GM21381 (cell line): ENCODE data around the gene ITPK1.

Source experiments
- ATAC-seq: cut with Tn5 transposase; IDR thresholded peaks from one replicate; pipeline ENCODE4 v1.9.1; 2021; ENCODE audit warnings: mild to moderate bottlenecking, moderate library complexity; ENCODE audit not compliant: unreplicated experiment

The ITPK1 gene

DNA sequence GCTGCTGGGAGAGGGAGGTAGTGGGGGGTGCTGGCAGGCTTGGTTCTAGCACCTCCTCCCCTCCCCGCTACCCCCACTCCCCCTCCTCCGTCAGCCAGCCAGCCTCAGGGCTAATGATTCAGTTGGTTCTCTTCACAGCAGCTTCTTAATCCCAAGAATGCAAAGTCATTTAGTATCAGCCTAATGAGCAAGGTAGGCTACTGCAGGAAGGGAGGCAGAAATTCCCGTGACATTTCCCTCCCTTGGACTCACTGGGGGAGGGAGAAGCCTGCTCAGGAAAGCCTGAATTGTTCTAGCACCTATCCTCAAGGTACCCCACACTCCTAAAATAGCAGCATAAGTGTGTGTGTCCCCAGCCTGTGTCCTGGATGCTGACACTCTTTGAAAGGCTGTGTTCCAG lies 29.8 kb downstream of the ITPK1 start:
- no peak for ATAC-seq

DNA sequence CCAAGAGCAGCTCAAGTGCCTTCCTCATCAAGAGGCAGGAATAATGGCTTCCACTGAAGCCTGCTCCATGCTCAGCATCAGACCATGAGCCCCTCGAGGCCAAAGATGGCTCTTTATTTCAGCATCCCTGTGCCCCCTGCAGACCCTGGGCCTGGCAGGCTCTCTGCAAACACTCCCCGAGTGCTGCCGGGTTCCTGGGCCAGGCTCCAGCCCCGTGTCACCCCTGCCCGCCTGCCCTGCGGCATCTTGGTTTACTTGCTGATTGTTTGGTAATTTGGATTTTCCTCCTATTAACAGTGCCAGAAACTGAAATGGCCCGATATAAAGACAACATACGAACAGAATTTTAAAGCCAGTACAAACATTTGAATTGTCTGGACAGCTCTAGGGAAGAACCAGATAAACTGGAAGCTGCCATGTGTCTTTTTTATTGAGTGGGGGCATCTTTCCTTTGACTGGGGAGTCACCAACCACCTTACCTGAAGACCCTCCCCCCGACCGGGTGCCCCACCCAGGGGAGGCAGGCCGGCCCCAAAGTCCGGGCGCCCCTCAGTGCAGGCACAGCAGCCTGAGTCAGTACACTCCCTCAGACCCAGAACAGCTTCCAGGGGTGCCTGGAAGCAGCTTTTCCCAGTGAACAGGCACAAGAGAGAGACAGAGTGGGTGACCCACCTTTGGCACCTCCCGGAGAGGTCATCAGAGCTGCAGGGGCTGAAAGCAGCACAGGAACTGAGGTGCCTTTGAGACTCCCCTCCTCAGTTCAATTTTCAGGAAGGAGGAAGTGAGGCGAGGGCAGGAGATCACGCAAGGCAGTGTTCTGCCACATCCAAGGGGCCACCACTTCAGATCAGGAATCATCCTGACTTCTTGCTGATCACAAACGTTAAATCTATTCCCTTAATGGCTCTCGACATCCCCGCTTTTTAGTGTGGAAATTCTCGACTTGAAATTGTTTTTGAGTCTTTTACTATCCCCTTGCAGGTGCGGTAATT lies 30.6 kb downstream of the ITPK1 start:
- ATAC-seq = no peak

DNA sequence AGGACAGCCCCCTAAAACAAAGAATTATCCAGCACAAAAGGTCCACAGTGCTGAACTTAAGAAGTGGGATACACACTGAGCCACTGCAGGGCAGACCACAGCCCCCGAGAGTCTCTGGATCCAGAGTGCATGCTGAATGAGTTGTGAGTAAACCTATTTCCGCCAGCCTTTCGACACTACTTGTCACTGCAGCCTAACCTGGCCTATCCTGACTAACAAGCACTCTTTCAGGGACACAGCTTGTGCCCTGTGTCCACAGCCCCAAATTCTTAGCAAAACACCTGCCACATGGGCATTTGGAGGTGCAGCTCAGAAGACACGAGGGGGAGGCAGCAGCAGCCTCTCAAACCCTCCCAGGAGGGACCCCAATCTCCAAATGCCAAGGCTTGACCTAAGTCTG lies 31.3 kb downstream of the ITPK1 start:
- no peak for ATAC-seq

DNA sequence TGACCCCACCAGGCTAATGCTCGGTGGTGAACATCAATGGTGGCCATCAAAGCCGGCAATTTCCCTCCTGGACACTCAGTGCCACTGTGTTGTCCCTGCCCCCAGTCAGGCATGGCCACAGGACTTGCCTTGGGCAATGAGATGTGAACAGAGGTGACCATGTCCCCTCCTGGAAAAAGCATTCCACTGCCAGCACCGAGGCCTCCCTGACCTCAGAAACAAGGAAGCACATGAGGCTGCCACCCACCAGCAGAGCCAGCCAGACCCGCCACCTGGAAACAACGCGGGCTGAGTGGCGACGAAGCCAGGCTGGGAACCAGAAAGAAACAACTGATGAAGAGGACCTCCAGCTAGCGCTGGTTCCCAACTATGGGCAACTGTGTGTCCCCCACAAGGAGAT lies 31.8 kb downstream of the ITPK1 start:
- ATAC-seq = no peak

DNA sequence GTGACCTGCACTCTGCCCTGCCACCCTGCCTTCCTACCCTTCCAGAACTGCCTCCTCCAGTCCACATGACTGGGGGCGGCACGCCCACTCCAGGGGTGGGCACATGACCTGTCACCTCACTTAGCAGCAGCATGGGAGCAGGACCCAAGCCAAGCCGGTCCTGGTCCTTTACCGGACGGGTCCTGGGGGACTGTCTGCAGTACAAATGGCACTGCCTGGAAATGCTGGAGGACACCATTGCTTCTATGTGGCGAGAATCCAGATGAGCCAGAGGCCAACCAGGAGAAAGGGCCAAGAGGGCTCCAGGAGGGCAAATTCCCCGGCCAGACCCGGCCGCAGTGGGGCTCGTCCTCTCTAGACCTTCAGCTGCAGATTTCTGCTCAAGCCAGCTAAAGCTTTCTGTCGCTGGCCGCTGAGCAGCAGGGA lies 33.1 kb downstream of the ITPK1 start:
- no peak for ATAC-seq

DNA sequence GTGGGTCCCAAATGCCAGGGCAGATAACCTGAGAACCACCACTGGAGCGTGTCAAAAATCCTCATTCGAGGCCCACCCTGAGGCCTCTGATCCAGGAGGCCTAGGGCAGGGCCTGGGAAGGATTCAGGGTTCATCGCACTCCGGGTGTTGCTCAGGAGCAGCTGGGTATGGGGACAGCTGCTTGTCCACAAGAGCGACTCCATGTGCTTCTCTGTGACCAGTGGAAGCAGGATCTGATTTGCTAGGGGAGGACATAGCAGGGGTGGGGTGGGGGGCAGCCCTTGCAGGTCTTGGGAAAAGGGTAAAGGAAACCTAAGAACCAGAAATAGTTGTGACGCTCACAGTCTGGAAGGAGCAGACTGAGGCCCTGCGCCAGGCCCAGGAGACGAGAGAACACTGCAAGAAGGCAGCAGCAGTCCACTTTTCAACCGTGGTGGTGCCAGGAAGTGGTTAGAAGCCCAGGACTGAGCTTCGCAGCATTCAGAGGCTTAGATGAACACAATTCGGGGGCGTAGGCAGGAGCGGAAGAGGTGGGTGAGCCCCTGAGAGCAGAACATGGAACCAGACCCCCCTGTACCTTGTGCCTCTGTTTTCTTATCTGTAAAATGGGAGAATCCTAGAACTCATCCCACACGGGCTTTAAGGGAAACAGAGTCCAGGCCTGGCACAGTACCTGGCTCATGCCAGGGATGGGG lies 33.7 kb downstream of the ITPK1 start:
- ATAC-seq = no peak

DNA sequence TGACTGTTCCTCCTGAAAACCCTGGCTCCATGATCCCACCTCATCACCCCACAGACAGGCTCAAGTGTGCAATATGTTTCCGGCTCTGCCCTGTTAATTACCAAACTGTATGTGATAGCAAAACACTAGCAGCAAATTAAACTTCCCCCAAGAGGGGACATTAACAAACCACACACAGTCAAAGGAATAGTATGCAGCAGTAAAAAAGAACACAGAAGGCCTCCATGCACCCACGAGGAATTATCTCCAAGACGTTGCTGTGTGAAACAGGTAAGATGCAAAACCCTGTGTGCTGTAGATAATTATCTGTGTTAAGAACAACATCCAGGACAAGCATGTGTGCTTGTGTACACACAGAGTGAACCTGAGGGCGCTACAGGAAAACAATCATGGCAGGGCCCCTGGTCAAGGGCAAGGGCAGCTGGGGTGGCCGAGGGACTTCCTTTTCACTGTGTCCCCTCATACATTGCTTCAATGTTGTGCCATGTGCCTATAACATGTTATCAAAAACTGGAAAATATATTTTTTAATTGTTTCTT lies 35.8 kb downstream of the ITPK1 start:
- no peak for ATAC-seq

DNA sequence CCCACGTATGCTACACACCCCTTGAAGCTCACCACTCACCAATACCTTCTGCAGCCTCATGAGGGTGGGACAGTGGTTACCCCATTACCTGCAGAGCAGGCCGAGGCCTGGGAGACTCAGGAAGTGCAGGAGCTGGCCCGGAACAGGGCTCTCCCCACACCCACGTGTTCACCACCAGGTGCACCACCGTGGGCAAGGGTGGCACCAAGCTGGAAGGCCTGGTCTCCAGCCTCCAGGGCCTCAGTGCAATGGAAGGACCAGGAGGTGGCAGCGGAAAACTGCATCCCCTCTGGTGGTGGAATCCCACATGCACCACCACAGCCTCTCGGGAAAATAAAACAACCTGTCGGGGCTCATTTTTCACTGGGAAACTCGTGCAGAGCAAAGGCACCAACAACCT lies 36.4 kb downstream of the ITPK1 start:
- no peak for ATAC-seq

DNA sequence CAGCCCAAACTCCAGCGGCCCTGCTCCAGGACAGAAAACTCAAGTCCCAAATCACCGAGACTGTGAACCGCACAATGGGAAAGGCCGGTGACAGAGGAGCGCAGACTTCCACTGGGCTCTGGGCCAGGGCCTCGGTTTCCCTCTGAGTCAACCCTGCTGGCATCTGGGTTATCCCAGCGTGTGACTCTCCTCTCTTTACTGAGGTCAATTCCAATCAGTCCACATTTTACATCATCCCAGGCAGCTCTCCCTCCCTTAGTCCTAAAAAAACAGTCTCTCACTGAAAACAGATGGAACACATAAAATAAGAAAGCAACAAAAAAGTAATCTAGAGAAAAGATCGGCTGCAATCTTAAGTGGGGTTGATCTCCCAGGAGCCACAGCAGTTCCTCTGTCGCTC lies 36.9 kb downstream of the ITPK1 start:
- ATAC-seq = no peak

DNA sequence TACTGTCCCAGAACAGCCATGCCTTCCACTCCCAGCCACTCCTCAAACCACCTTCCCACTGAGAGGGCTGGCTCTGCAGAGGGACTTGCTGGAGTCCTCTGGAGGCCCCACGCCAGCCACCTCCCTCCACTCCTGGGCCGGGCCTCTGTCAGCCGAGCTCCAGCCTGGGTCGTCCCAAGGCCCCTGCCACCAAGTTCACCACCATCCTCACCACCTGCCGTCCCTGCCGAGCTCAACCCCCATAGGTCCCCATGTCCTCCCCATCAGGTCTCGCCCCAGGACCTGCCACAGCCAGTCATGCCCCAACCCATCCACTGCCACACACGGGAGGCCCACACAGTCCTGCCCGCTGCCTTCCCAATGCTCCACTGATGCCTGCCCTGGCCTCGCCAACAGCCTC lies 39.0 kb downstream of the ITPK1 start:
- no peak for ATAC-seq

DNA sequence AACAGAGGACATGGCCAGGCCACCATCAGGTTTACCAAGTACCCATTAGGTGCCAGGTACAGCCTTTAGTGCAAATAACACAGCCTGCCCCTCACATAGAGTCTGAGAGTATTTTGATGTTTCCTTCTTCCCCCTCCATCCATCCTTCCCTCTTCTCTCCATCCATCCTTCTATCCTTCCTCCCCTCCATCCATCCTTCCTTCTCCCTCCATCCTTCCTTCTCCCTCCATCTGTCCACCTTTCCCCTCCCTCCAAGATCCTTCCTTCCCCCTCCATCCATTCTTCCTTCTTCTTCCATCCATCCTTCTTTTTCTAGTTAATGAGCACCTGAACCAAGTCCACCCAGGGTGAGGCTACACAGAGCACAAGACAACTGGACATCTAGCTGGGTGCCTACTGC lies 39.8 kb downstream of the ITPK1 start:
- no peak for ATAC-seq

DNA sequence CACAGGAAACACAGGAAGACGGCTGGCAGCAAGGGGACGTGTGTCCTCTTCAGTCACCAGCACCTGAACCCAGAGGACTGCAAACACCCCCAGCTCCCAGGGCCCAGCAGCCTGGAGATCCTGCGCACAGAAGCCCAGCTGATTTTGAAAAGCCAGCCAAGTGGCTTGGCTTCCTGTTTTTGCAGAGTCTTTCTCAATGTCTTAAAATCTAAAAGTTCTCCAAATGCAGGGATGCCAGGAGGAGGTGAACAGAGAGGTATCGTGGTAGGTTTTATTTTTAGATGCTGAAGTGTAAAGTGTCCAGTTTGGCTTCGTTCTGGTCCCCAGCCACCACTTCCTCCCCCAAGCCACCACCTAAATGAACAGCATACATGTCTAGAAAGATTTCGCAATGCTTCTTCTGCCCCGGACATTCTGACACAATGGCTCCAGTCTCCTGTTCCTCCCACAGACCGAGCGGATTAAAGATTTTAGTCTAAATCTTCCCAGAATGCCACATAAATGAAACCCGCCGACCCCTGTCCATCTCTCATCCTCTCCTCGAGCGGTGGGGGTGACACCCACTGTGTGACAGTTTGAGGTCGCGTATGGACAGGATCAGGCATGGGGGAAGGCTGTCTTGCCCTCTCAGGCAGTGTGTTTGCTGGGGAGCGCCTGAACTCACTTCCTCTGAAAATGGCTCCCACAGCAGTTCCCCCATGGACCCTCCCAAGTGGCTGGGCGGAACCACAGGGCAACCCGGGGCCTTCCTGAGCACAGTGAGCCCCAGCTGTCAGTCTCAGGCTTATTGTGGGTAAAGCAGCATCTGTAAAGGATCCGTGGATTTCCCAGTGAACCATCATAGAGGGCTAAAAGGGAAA lies 41.6 kb downstream of the ITPK1 start:
- peak; percentile 43 for ATAC-seq

DNA sequence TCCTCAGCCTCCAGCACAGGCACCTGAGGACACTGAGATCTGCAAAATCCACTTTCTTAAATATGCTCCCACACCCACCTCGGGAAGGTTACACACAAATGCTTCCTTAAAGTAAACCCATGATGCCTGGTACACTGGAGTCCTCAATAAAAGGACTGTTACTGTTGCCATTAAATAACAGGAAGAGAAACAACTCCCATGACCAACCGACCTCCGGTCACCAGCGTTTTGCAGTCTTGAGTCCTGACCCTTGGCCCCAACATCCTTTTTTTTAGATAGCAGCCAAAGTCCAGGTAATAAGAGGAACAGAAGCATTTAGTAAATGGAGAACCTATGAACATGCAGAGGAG lies 42.4 kb downstream of the ITPK1 start:
- no peak for ATAC-seq

DNA sequence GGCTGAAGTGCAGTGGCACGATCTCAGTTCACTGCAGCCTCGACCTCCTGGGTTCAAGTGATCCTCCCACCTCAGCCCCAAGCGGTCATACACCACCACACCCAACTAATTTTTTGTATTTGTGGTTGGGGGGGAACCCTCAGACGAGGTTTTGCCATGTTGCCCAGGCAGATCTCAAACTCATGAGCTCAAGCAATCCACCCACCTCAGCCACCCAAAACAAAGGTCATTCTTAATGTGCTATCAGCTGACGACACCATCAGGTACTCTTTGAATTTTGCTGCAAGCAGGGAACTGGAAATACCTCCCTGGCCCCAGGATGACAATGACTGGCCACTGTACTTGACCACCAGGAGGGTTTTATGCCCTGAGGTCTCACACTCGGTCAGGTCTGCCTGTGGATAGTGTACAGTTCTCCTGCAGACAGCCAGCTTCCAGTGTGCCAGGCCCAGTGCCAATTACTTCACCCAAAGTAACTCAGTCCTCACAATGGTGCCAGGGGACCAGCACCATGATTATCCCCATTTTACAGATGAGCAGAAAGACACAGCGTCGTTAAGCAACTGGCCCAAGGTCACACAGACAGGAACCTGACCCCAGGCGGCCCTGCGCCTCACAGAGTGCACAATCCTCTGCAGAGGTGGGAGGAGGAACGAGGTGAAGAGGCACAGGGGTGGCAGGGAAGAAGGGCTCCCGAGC lies 42.9 kb downstream of the ITPK1 start:
- no peak for ATAC-seq

DNA sequence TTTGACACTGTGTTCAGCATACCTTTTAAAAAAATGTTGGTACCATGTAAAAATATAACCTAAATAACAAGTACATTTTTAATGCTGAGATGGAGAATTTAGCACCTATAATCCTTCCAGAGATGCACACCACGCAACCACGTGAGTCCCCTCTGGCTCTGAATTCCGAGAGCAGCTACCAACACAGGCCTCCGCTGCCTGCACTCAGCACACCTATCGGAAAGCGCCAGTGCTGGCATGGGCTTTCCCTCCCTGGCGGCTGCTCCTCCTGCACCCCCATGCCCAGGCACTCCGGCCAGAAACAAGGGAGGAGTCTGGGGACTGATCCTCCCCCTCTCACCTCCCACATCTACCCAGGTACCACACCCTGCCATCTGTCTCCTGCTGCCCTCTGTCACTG lies 47.0 kb downstream of the ITPK1 start:
- ATAC-seq = no peak

DNA sequence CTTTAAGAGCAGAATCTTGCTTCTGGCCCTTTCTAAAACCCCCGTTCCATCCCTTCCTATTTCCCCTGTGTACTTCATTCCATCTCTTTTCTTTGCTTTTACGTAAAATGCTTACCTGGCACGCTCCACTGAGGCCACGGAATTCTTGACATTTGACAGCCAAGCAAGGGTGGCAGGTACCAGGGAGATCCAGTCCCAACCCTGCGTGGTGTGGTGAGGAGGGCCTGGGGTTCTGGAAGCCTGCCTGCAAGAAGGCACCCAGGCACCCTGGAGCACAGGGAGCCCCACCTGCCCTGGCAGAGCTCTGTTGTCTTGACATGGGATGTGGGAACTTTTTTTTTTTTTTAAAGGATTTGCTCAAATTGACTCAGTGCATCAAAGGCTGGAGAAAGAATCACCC lies 48.6 kb downstream of the ITPK1 start:
- ATAC-seq = no peak

DNA sequence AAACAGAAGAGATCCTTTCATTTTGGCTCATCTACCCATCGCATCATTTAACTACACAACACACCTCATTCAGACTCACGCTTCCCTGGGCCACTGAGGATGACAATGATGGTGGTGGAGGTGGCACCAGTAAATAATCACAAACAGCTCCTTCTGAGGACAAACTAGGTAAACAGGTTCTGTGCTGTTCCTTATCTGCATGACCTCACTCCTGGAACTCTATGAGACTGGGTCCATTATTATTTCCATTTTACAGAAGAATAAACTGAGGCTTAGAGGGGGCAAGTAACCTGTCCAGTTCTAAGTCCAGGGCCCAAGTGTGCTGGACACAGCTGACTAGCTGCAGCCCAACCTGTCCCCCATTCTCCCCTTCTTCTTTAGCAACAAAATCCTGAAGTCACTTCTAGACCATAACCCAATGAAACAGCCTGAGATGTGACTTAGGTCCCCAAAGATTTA lies 50.4 kb downstream of the ITPK1 start:
- ATAC-seq = no peak

DNA sequence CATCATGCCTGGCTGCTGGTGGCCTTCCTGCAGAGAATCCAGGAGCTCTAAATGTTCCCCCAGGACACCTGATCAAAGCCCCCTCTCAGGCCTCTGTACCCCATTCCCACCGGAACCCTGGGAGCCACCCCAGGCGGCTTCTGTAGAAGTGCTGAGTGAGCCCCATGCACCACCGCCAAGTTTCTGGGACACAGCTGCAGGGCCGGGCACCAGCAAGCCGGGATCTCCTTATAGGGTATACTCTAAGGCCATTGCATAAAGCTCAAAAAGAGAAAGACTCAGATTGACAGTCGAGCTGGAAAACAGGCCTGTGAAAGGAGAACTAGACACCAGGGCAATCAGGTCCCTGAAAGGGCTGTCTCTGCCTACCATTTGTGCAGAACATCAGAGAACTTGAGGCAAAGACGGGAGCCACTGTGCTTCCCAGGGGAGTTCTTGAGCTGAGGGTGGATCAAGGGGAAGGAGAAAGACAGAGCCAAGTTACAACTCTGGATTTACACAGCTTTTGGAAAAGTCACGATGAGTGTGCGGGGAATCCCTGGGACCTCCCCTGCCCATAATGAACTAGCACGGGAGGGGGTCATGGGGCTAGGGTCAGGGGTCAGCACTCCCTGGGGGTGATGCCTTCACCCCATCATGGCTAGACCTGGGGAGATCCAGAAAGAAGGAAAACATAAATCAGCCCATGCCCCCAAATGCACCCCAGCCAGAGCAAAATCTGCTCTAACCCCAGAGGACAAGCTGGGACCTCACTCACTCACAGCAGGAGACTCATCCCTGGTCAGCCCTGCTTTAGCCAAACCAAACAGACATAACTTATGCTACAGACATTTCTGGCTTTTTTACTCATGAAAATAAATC lies 51.1 kb downstream of the ITPK1 start:
- ATAC-seq = no peak

DNA sequence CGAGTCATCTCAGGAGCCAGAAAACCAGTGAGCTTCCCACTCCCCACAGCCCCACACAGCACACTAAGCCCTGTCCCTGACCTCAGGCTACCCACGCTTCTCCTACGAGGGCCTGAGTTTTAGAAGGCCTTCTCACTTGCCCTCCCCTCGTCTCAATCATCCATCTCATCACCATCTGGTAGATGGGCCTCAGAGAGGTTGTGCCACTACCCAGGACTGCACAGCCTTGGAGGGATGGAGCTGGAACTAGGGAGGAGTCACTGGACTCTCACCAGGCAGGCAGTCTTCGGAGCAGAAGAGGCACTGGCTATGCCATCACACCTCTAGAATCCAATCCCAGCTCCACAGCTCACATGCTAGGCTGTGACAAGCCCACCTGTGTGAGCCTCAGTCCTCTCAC lies 52.3 kb downstream of the ITPK1 start:
- ATAC-seq = no peak
